Amygdala (tissue), 56 donors: ENCODE data around the gene OLFML2B.
"Not testable (repeated sequence)": the region's sequence is repeated elsewhere in the genome, so short reads cannot be mapped to it uniquely, and the experiment has no call there.

ENCODE experiments used
- DNase-seq, 56 donors: peaks; one replicate each; lab custom pipeline; 2025; lab: John Stamatoyannopoulos, UW

The OLFML2B gene

DNA sequence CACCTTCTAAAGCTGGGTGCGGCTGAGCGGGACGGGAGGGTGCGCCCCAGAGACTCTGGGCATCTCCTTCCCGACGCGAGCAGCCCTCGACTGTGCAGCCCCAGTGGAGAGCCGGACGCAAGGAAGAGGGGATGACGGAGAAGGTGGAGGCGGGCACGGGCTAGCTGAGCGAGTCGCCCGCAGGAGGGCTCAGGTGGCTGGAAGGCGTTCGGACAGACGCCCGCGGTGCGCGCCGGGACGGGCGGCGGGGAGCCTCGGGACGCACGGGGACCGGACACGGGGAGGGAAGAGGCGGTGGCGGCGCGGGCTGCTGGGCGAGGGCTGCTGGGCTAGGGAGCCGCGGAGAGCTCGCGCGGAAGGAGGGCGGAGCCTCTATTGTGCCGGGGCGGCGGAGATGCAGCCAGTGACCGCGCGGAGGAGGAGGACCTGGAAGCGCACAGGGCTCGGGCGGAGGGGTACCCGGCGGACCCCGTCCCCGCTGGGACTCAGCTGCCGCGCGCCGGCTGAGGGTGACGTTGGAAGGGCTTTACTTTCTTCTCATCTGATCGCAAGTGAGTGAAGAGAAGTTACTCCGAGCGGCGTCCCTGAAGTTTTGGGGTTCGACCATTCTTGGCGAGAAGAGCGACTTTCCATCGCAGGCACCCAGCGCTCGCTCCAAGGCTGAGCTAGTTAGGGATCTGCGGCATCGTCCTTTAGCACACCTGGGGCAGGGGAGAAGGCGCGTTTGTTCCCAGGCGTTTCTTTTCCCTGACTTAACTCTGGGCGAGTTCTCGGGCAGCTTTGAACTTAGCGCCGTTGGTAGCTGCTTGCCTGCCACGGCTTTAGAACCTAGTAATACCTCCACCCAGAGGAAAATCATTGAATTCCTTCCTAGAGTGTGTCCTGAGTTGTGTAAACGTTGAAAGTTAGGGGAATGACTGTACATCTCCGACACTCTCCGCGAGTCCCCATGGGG is at the start of gene OLFML2B:
Gene OLFML2B (minus strand): TSS at position 323 of the 955 bp plus-strand sequence. CDS start 439 bp downstream, outside the sequence.
- peak in 25 of 56 donors; percentile 11 to 61 (median 28) for DNase-seq

DNA sequence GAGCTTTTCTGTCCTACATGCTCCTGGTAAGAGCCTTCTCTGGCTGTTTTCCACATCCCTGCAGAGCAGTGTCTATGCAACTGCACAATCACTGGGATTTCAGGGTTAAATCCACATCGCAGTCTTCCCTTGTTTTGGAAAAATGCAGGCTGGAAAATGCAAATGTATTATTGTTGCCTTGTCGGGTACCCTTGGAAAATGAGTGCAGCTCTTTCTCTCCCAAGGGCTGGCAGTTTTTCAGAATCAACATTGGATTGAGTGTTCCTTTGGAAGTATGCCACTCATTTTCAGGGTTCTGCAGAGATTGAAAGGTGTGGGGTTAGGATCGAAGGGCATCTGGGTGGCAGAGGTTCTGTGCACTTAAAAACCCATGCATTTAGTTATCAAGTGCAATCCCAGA is 49.1 kb upstream of the OLFML2B start:
- DNase-seq = no peak

DNA sequence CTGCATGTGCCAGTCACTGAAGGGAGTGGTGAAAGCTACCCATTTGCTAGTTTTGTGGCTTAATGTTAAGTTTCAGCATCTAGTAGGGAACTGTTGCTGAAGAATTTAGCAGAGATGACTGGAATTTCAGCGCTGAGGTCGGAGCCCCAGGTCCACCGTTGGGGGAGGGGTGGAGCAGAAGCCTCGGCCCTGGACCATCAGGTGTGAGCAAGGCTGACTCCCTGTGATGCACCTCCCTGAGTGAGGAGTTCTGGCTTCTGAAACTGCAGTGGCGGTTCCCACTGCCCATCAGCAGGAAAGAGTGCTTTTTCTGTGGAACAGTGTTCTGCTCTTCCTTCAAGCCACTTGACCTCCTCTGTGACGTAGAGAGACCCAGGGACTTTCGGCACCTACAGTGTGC is 47.2 kb upstream of the OLFML2B start:
- DNase-seq = no peak

DNA sequence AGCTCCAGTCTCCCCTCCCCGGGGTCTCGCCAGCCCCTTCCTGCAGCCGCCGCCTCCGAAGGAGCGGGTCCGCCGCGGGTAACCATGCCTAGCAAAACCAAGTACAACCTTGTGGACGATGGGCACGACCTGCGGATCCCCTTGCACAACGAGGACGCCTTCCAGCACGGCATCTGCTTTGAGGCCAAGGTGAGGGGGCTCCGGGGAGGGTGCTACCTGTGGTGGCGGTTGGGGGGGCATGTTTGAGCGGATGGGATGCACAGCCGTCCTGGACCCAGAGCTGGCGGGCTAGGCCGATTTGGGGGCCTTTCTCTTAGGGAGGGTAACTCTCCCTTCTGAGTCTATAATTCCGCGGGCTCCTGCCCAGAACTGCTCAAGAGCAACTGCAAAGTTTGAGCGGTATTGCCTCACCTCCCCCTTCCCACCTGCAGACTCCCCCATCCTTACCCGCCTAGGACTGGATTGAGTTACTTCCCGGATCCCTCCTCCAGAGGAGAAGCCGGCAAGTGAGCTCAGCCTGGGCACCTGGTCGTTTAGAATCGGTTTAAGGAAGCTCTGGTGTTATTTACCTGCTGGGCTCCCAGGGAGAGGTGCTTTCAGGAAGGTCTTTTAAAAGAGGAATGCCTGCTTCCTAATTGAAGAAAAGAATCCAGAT is 46.6 kb upstream of the OLFML2B start:
- DNase-seq = peak in 6 of 56 donors; percentile 10 to 55 (median 29)

DNA sequence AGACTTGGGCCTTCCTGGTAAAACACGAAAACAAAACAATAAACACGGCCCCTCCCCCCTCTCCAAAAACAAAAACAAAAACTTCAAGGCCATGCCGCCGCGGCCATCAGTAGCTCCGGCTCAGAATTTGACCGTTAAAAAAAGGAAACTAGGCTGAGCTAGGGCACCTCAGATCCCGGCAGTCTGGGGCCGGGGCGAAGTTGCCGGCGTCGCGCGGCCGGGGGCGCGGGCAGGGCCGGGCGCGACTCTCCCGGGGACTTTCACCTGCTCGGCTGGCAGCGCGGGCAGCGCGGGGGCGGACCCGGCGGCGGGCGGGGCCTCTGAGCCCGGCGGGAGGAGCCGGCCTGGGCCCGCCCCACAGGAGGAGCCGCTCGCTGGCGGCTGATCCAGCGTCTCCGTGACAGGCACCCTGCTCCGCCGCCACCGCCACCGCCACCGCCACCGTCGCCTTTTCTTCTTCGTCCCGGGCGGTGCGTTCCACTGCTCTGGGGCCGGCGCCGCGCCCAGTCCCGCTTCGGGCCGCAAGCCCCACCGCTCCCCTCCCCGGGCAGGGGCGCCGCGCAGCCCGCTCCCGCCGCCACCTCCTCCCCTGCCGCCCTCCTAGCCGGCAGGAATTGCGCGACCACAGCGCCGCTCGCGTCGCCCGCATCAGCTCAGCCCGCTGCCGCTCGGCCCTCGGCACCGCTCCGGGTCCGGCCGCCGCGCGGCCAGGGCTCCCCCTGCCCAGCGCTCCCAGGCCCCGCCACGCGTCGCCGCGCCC is 45.8 kb upstream of the OLFML2B start, which contains the start of gene NOS1AP:
Gene NOS1AP (plus strand): TSS at position 358 of the 760 bp plus-strand sequence. CDS start 487 bp downstream, outside the sequence.
- DNase-seq = peak in 55 of 56 donors; percentile 17 to 89 (median 65)

DNA sequence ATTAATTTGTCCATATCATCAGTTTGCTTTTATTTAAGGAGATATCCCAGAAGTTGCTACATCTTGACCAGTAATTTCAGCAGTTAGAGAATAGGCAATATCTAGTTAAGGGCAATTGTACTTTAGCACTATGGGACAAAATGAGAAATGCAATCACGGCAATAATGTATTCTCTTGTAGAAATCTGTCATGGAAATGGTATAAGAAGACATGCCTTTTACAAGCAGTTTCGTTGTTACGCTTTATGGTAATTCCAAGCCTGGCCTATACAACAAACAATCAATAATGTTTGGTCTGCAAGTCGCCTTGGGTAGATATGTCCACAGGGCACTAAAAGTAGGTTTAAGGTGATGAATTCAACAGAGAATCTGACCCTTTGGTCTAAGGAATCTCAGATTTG is 44.6 kb upstream of the OLFML2B start:
- DNase-seq = no peak

DNA sequence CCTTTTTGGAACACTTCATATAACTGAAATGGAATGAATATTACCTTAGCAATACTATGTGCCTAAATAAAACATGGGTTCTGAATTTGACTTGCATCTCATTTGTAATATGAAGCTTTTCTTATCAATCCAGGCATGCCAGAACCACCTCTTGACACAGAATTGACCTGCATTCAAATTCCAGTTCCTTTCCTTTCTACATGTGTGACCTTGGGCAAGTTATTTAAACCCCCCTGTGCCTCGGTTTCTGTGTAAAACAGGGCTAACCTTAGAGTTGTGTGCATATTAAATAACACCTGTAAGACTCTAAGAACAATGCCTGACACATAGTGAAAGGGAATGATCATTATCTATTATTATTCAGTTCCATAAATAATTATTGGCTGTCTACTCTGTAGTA is 43.8 kb upstream of the OLFML2B start:
- no peak for DNase-seq

DNA sequence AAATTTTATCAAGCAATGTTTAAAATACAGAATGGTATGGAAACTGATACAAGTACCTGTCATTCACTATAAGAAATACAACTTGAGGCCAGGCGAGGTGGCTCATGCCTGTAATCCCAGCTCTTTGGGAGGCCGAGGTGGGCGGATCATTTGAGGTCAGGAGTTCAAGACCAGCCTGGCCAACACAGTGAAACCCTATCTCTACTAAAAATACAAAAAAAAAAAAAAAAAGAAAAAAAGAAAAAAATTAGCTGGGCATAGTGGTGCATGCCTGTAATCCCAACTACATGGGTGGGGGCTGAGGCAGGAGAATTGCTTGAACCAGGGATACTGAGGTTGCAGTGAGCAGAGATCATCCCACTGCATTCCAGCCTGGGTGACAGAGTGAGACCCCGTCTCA is 43.2 kb upstream of the OLFML2B start:
- DNase-seq = not testable (repeated sequence)

DNA sequence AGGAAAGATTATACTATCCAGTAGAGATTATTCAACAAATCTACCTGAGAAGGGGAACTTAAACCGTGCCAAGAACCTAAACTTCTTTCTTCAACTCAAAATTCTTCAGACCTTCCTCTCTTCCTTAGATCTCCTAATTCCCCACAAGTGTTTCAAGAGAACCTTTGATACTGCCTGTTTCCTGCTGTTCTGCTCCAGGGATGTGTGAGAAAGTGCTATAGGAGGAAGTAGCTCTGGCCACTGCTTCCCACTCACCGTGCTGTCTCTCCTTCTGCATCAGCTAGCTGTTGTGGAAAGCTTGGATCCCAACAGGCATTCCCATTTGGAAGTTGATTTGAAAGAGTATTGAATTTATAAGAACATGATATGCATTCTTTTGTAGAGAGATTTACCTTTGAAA is 41.3 kb upstream of the OLFML2B start:
- DNase-seq = no peak

DNA sequence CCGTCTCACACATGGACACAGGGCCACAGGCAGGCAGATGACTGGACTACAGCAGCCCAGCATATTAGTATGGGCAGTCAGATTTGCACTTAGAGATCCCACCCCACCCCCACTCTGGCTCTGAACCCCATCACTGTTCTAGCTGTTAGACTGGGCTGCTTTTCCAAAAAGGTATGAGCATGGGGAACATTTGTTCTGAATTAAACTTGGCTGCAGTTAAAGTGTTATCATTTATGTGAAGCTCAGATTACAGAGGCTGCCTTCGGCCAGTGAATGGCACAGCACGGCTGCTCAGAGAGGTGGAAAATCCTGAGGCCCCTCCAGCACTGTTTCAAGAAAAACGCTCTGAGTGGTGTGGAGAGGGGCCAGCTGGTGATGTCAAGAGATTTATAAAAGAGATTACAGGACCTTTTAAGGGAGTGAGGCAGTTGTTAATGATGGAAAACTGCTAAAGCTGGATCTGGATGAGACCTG is 38.9 kb upstream of the OLFML2B start:
- DNase-seq = no peak

DNA sequence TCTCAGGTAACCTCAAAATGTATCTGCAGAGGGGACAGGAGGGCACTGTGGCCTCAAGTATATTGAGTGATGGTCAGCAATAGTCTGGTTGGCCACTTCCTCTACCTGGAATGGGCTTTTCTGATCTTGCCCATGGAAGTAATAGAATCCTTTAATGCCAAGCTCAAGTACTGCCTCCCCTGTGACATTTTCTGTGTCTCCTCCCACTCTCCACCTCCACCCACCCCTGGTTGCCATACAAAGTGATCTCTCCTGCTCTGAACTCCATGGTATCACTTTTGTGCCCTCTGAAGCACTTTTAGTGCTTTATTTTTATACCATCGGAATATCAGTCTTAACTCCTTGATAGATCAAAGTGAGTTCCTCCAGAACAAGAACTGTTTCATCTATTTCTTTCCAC is 36.6 kb upstream of the OLFML2B start:
- no peak for DNase-seq

DNA sequence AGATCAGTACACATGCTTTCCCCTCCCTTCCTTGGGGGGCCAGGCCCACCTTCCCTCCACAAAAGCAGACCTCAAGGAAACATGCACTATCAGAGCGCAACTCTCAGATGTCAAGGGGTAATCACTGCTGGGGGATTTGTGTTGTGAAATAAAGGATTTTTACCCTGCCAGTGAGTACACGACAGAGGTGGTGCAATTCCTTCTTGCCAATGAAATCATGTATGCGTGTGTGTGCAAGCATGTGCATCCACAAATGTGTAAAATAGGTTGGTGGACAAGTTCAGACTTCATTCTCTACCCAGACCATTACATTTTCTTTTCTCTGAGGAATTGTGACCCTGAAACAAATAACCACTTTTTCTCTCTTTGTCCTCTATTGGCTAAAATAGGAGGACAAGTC is 36.1 kb upstream of the OLFML2B start:
- no peak for DNase-seq

DNA sequence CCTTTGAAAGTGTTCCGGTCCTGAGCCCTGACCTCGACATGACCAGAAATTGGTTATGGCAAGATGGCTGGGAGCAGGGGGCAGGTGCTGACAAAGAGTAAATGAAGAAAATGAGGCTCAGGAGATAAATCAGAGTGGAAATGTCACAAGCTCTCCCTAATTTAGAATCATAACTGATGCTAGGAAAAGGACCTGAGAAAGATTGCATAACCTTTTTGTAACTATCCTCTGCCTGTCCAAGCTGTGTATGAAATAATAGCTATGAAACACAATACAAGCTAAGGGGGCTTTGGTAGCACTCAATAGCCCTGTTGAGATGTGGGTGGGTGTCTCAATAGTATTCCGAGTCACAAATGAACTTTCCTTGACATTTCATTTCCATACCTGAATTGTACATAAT is 32.9 kb upstream of the OLFML2B start:
- DNase-seq = no peak

DNA sequence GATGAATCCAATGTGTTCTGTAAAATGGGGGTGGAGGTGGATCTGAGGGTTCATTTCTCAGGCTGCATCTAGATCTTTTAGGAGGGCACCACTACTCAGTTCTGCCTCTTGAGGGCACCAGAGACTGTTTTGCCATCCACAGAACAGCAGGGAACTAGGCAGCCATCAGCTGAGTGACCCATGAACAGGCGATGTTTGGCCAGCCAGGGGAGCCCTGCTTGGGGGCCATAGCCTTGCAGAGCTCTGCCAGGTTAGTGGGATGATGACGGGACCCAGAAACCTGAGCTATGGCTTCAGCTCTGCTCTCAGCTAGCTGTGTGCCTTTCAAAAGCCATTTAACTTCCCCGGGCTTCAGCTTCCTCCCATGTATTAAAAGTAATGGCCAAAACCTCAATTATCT is 32.4 kb upstream of the OLFML2B start:
- DNase-seq = peak in 49 of 56 donors; percentile 13 to 81 (median 44)

DNA sequence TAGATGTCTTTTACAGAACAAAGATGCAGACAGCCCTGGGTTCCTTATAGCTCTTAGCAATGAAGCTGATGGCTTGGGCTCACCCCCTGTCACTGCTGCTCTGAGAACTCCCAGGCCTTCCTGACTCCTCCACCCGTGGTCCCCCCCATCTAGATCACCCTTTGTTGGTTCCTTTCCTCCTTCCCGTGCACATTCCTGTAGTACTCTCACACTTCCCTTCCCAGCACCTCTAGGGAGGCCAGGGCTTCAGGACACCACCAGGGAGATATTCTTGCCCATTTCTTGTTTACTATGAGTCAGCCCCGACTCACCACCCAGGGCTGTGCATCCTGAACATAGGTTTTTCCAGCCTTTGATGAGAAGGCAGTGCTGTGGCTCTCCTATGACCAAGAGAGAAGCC is 31.4 kb upstream of the OLFML2B start:
- DNase-seq = no peak

DNA sequence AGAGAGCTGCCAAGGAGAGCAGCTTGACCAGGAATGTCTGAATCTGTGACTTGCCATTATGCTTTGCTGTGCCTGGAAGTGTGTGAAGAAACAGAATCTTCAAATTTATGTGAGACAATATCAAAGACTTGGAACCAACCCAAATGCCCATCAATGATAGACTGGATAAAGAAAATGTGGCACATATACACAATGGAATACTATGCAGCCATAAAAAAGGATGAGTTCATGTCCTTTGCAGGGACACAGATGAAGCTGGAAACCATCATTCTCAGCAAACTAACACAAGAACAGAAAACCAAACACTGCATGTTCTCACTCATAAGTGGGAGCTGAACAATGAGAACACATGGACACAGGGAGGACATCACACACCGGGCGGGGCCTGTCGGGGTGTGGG is 30.3 kb upstream of the OLFML2B start:
- DNase-seq = not testable (repeated sequence)

DNA sequence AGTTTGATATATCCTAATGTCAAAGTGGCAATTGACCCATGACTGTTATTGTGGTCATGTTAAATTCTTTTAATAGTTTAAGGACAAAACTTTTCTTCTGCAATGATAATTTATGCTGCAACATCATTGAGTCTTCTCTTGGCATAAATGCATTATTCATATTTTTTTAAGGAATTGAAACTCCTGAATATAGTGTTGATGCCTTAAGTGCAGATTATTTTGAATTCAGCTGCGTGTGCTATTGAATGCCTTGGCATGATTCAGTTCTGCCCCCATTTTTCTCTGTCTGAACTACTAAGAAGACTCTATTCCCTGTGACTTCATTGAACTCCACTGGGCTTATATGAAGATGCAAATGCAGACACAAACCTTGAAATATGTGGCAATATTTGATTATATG is 23.3 kb upstream of the OLFML2B start:
- no peak for DNase-seq

DNA sequence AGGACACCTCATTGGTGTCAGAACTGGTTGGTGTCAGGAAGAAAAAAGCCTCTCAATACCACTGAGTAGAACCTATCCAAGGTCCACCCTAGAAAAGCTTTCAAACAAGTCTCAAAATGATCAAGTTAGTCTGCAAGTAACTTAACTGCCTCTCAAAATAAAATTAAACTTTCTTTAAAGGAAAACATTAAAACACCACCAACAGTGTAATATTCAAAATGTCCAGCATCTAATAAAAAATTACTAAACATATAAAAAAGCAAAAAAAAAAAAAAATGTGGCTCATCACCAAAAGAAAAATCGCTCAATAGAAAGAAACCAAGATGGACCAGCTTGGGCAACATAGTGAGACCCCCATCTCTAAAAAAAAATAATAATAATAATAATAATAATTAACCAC is 18.7 kb upstream of the OLFML2B start:
- no peak for DNase-seq

DNA sequence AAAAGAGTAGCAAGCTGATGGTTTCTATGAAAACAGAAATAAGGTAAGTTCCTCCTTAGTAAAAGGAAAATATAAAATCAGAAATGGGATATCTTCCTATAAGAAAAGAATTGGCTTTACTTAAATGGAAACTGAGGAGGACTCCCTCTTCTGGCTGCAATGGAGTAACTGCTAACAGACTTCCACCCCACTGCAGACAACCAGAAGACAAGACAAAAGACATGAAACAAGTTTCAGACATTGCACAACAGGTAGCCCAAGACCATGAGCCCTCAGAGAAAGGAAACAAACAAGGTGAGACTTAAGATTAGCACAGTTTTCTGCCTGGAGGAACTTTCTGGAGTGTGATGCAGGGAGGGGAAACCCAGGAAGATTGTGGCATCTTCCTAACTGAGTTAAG is 17.0 kb upstream of the OLFML2B start:
- DNase-seq = no peak

DNA sequence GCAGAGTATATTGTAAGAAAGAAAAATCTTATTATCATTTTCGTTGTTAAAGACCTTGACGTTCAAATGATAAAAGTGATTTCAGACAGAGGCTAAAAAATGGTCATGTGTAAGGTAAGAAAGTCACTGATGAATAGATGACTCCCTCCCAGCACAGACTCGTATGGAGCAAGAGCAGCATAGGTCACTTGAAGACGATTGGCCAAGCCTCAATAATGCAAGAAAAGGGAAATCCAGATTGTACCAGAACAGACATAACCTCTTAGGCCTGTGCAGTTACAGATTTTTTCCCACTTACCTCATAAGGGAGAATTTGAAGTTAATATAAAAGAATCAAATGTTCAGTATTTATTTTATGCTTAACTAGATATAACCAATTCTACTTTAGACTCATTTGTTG is 16.3 kb upstream of the OLFML2B start:
- DNase-seq = no peak

DNA sequence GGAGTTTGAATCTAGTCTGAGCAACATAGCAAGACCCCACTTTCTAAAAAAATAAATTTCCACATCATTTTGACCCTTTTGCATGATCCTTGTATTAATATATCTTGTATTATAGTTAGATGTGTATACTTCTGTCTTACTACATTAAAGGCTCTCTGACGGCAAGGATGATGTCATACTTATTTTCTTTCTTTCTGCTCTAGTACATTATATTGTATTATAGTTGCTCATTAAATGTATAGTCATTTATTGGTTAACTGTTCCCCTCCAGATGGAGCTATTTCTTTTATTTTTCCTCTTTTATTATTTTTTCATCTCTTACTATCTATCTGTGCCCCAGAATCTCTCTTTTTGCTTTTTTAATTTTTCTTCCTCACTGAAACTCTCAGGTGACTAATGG is 15.0 kb upstream of the OLFML2B start:
- DNase-seq = no peak
